ENCODE data around the gene MAG.

The MAG gene

GRCh38 chr19:35318679-35319448, 26.9 kb downstream of the MAG start:
- no peaks in the 10 kb centered on the region for H3K36me3 ChIP-seq (ENCODE audit: insufficient read depth, low read depth, low read length)
- H3K9me3 ChIP-seq (ENCODE audit: insufficient read depth, low read depth, low read length), result peaks cover 5% of the 10 kb centered on the region
- H3K4me3 ChIP-seq (ENCODE audit: low read length), result no peak overlapping the region
- no peaks in the 10 kb centered on the region for H3K27me3 ChIP-seq (ENCODE audit: insufficient read depth, low read length)
- no peak overlapping the region for H3K9ac ChIP-seq (ENCODE audit: low read depth, low read length)
- no peaks in the 10 kb centered on the region for H3K4me1 ChIP-seq (ENCODE audit: insufficient read depth, low read length)
- H3K27ac ChIP-seq (ENCODE audit: low read length), result no peak overlapping the region

- no peak overlapping the region for H3K9ac ChIP-seq (ENCODE audit: low read depth, low read length)
- H3K4me1 ChIP-seq (ENCODE audit: insufficient read depth, low read length), result no peaks in the 10 kb centered on the region
Observed at GRCh38 chr19:35320065-35320713, 28.2 kb downstream of the MAG start.

GRCh38 chr19:35321291-35321690, 29.3 kb downstream of the MAG start:
- Histone ChIP-seq H3K9me3 (ENCODE audit: insufficient read depth, low read depth, low read length) (peaks cover 5% of the 10 kb centered on the region), H3K27me3 (ENCODE audit: insufficient read depth, low read length) (no peaks in the 10 kb centered on the region), H3K9ac (ENCODE audit: low read depth, low read length) (no peak overlapping the region), H3K4me1 (ENCODE audit: insufficient read depth, low read length) (no peaks in the 10 kb centered on the region), H3K36me3 (ENCODE audit: insufficient read depth, low read depth, low read length) (no peaks in the 10 kb centered on the region), H3K4me3 (ENCODE audit: low read length) (no peak overlapping the region), H3K27ac (ENCODE audit: low read length) (no peak overlapping the region)

More at GRCh38 chr19:35320065-35320713, 28.2 kb downstream of the MAG start:
- peaks cover 5% of the 10 kb centered on the region for H3K9me3 ChIP-seq (ENCODE audit: insufficient read depth, low read depth, low read length)
- no peaks in the 10 kb centered on the region for H3K27me3 ChIP-seq (ENCODE audit: insufficient read depth, low read length)
- H3K27ac ChIP-seq (ENCODE audit: low read length), result no peak overlapping the region
- H3K4me3 ChIP-seq (ENCODE audit: low read length), result no peak overlapping the region
- H3K36me3 ChIP-seq (ENCODE audit: insufficient read depth, low read depth, low read length), result no peaks in the 10 kb centered on the region

GRCh38 chr19:35322014-35322413, 30.1 kb downstream of the MAG start:
- H3K36me3 ChIP-seq (ENCODE audit: insufficient read depth, low read depth, low read length), result no peaks in the 10 kb centered on the region
- no peak overlapping the region for H3K27ac ChIP-seq (ENCODE audit: low read length)
- H3K4me1 ChIP-seq (ENCODE audit: insufficient read depth, low read length), result no peaks in the 10 kb centered on the region
- H3K9ac ChIP-seq (ENCODE audit: low read depth, low read length), result no peak overlapping the region
- peaks cover 5% of the 10 kb centered on the region for H3K9me3 ChIP-seq (ENCODE audit: insufficient read depth, low read depth, low read length)
- no peaks in the 10 kb centered on the region for H3K27me3 ChIP-seq (ENCODE audit: insufficient read depth, low read length)
- H3K4me3 ChIP-seq (ENCODE audit: low read length), result no peak overlapping the region

GRCh38 chr19:35327642-35328041, 35.7 kb downstream of the MAG start:
- Histone ChIP-seq H3K9me3 (ENCODE audit: insufficient read depth, low read depth, low read length) (no peaks in the 10 kb centered on the region), H3K36me3 (ENCODE audit: insufficient read depth, low read depth, low read length) (no peaks in the 10 kb centered on the region), H3K4me1 (ENCODE audit: insufficient read depth, low read length) (no peaks in the 10 kb centered on the region; the same call in 1 of the 2 replicates), H3K4me3 (ENCODE audit: low read length) (no peak overlapping the region), H3K27me3 (ENCODE audit: insufficient read depth, low read length) (no peaks in the 10 kb centered on the region), H3K27ac (ENCODE audit: low read length) (no peak overlapping the region), H3K9ac (ENCODE audit: low read depth, low read length) (no peak overlapping the region)

GRCh38 chr19:35328851-35329285, 36.9 kb downstream of the MAG start, which contains the start of gene CD22:
TSS of gene CD22 (plus strand) at chr19:35329187. CDS start at chr19:35332041, 2,854 bp downstream.
- Histone ChIP-seq H3K27ac (ENCODE audit: low read length) (no peak within 1 kb of the TSS), H3K9ac (ENCODE audit: low read depth, low read length) (no peak within 1 kb of the TSS), H3K9me3 (ENCODE audit: insufficient read depth, low read depth, low read length) (no peaks in the 10 kb centered on the region), H3K4me1 (ENCODE audit: insufficient read depth, low read length) (no peaks in the 10 kb centered on the region; the same call in 1 of the 2 replicates), H3K4me3 (ENCODE audit: low read length) (no peak within 1 kb of the TSS), H3K36me3 (ENCODE audit: insufficient read depth, low read depth, low read length) (no peaks in the 10 kb centered on the region), H3K27me3 (ENCODE audit: insufficient read depth, low read length) (no peaks in the 10 kb centered on the region)

- no peak overlapping the region for H3K27ac ChIP-seq (ENCODE audit: low read length)
- no peaks in the 10 kb centered on the region for H3K9me3 ChIP-seq (ENCODE audit: insufficient read depth, low read depth, low read length)
- H3K36me3 ChIP-seq (ENCODE audit: insufficient read depth, low read depth, low read length), result no peaks in the 10 kb centered on the region
- H3K27me3 ChIP-seq (ENCODE audit: insufficient read depth, low read length), result no peaks in the 10 kb centered on the region
- no peak overlapping the region for H3K9ac ChIP-seq (ENCODE audit: low read depth, low read length)
- no peaks in the 10 kb centered on the region; the same call in 1 of the 2 replicates for H3K4me1 ChIP-seq (ENCODE audit: insufficient read depth, low read length)
- H3K4me3 ChIP-seq (ENCODE audit: low read length), result no peak overlapping the region
Observed at GRCh38 chr19:35329323-35329722, 37.4 kb downstream of the MAG start.

GRCh38 chr19:35330475-35330874, 38.5 kb downstream of the MAG start:
- no peaks in the 10 kb centered on the region for H3K27me3 ChIP-seq (ENCODE audit: insufficient read depth, low read length)
- H3K4me1 ChIP-seq (ENCODE audit: insufficient read depth, low read length), result no peaks in the 10 kb centered on the region; the same call in 1 of the 2 replicates
- H3K9ac ChIP-seq (ENCODE audit: low read depth, low read length), result no peak overlapping the region
- H3K4me3 ChIP-seq (ENCODE audit: low read length), result no peak overlapping the region
- H3K36me3 ChIP-seq (ENCODE audit: insufficient read depth, low read depth, low read length), result no peaks in the 10 kb centered on the region
- no peak overlapping the region for H3K27ac ChIP-seq (ENCODE audit: low read length)
- H3K9me3 ChIP-seq (ENCODE audit: insufficient read depth, low read depth, low read length), result no peaks in the 10 kb centered on the region

- Histone ChIP-seq H3K27ac (ENCODE audit: low read length) (no peak overlapping the region), H3K9me3 (ENCODE audit: insufficient read depth, low read depth, low read length) (no peaks in the 10 kb centered on the region), H3K4me3 (ENCODE audit: low read length) (no peak overlapping the region), H3K27me3 (ENCODE audit: insufficient read depth, low read length) (no peaks in the 10 kb centered on the region), H3K9ac (ENCODE audit: low read depth, low read length) (no peak overlapping the region), H3K4me1 (ENCODE audit: insufficient read depth, low read length) (no peaks in the 10 kb centered on the region; the same call in 1 of the 2 replicates), H3K36me3 (ENCODE audit: insufficient read depth, low read depth, low read length) (no peaks in the 10 kb centered on the region)
Observed at GRCh38 chr19:35331551-35332214, 39.7 kb downstream of the MAG start.

GRCh38 chr19:35332817-35333216, 40.9 kb downstream of the MAG start:
- H3K4me1 ChIP-seq (ENCODE audit: insufficient read depth, low read length), result no peaks in the 10 kb centered on the region; the same call in 1 of the 2 replicates
- H3K4me3 ChIP-seq (ENCODE audit: low read length), result no peak overlapping the region
- H3K36me3 ChIP-seq (ENCODE audit: insufficient read depth, low read depth, low read length), result no peaks in the 10 kb centered on the region
- no peaks in the 10 kb centered on the region for H3K27me3 ChIP-seq (ENCODE audit: insufficient read depth, low read length)
- no peak overlapping the region for H3K27ac ChIP-seq (ENCODE audit: low read length)
- H3K9ac ChIP-seq (ENCODE audit: low read depth, low read length), result no peak overlapping the region
- no peaks in the 10 kb centered on the region for H3K9me3 ChIP-seq (ENCODE audit: insufficient read depth, low read depth, low read length)

- Histone ChIP-seq H3K4me3 (ENCODE audit: low read length) (no peak overlapping the region), H3K4me1 (ENCODE audit: insufficient read depth, low read length) (no peaks in the 10 kb centered on the region), H3K9me3 (ENCODE audit: insufficient read depth, low read depth, low read length) (no peaks in the 10 kb centered on the region), H3K27me3 (ENCODE audit: insufficient read depth, low read length) (no peaks in the 10 kb centered on the region), H3K27ac (ENCODE audit: low read length) (no peak overlapping the region), H3K36me3 (ENCODE audit: insufficient read depth, low read depth, low read length) (no peaks in the 10 kb centered on the region), H3K9ac (ENCODE audit: low read depth, low read length) (no peak overlapping the region)
Observed at GRCh38 chr19:35334144-35334753, 42.3 kb downstream of the MAG start.
